K562 (cell line): ENCODE measurements around the gene RGS6.
"Not testable (repeated sequence)": the region's sequence is repeated elsewhere in the genome, so short reads cannot be mapped to it uniquely, and the experiment has no call there.

ENCODE experiments used
- CBX2 ChIP-seq: fragments of 200-600 bp; sonication (generic); IDR thresholded peaks from one replicate; pipeline ENCODE4 v1.6.1; 2012; ENCODE audit warnings: mild to moderate bottlenecking, low read length, inconsistent platforms; ENCODE audit not compliant: insufficient read depth, poor library complexity, severe bottlenecking
- CHD2 ChIP-seq: IDR thresholded peaks from 2 replicates; pipeline ENCODE4 v1.6.1; 2011; ENCODE audit warnings: low read depth, low read length
- KLF16 ChIP-seq: IDR thresholded peaks from 2 replicates; pipeline ENCODE4 v1.6.1; 2016; ENCODE audit warnings: antibody characterized with exemption
- POLR2A ChIP-seq: fragments of 450-650 bp; conservative IDR thresholded peaks from 2 replicates; pipeline ENCODE4 v1.6.1; 2016
- STAG1 ChIP-seq: sonication (generic); formaldehyde crosslinking; IDR thresholded peaks from 2 replicates; pipeline ENCODE4 v1.5.0; 2020; ENCODE audit warnings: missing genetic modification reagents, borderline replicate concordance
- ZNF785 ChIP-seq: fragments of 250-450 bp; sonication (Bioruptor Pico); IDR thresholded peaks from 2 replicates; pipeline ENCODE4 v1.4.0; 2020; ENCODE audit warnings: mild to moderate bottlenecking
- TF ChIP-seq, protein P1 (sequence below), 3 experiments: IDR thresholded peaks in 2 of 3; conservative IDR thresholded peaks in 1 of 3; 2 replicates each; pipeline ENCODE4 v1.5.1; 2011 to 2012; ENCODE audit warnings: low read length in 3 of 3, mild to moderate bottlenecking in 3 of 3, control low read depth in 2 of 3, improper control_type of control experiment in 1 of 3, inconsistent platforms in 1 of 3, low read depth in 1 of 3, mixed read lengths in 1 of 3, moderate library complexity in 1 of 3; ENCODE audit not compliant: insufficient read depth in 2 of 3
- TF ChIP-seq, protein P2 (sequence below): fragments of 150-350 bp; conservative IDR thresholded peaks from 2 replicates; pipeline ENCODE4 v1.6.1; 2014; ENCODE audit warnings: low read length

DNA sequence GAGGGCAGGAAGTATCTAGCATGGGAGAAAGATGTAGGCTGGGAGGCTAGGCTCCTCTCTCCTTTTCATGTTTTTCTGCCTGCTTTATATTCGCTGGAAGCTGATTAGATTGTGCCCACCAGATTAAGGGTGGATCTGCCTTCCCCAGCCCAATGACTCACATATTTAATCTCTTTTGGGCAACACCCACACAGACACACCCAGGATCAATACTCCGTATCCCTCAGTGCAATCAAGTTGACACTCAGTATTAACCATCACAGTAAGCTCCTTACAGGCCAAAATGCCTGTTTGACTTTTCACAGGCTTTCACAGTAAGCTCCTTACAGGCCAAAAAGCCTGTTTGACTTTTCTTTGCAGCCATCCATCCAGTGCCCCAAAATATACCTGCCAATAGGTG is 9.4 kb downstream of the RGS6 start:
- TF ChIP-seq, protein P1, sequence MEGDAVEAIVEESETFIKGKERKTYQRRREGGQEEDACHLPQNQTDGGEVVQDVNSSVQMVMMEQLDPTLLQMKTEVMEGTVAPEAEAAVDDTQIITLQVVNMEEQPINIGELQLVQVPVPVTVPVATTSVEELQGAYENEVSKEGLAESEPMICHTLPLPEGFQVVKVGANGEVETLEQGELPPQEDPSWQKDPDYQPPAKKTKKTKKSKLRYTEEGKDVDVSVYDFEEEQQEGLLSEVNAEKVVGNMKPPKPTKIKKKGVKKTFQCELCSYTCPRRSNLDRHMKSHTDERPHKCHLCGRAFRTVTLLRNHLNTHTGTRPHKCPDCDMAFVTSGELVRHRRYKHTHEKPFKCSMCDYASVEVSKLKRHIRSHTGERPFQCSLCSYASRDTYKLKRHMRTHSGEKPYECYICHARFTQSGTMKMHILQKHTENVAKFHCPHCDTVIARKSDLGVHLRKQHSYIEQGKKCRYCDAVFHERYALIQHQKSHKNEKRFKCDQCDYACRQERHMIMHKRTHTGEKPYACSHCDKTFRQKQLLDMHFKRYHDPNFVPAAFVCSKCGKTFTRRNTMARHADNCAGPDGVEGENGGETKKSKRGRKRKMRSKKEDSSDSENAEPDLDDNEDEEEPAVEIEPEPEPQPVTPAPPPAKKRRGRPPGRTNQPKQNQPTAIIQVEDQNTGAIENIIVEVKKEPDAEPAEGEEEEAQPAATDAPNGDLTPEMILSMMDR (IDR thresholded peaks at IDR 0.05 in 2 of 3, conservative IDR thresholded peaks at IDR 0.05 in 1 of 3; ENCODE audit: insufficient read depth in 2 of 3, low read depth in 1 of 3, low read length in 3 of 3), result not testable (repeated sequence)
- not testable (repeated sequence) for TF ChIP-seq POLR2A; STAG1 (CRISPR knock-in tag); KLF16; CHD2; CBX2; ZNF785 (CRISPR knock-in tag)
- TF ChIP-seq, protein P2, sequence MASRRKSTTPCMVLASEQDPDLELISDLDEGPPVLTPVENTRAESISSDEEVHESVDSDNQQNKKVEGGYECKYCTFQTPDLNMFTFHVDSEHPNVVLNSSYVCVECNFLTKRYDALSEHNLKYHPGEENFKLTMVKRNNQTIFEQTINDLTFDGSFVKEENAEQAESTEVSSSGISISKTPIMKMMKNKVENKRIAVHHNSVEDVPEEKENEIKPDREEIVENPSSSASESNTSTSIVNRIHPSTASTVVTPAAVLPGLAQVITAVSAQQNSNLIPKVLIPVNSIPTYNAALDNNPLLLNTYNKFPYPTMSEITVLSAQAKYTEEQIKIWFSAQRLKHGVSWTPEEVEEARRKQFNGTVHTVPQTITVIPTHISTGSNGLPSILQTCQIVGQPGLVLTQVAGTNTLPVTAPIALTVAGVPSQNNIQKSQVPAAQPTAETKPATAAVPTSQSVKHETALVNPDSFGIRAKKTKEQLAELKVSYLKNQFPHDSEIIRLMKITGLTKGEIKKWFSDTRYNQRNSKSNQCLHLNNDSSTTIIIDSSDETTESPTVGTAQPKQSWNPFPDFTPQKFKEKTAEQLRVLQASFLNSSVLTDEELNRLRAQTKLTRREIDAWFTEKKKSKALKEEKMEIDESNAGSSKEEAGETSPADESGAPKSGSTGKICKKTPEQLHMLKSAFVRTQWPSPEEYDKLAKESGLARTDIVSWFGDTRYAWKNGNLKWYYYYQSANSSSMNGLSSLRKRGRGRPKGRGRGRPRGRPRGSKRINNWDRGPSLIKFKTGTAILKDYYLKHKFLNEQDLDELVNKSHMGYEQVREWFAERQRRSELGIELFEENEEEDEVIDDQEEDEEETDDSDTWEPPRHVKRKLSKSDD, result not testable (repeated sequence)
